GM21367 (cell line): ENCODE measurements around the gene FCMR.

Experiments
- ATAC-seq: cut with Tn5 transposase; IDR thresholded peaks from one replicate; pipeline ENCODE4 v1.9.1; 2021; ENCODE audit not compliant: unreplicated experiment

FCMR gene

GRCh38 chr1:206921772-206922265, at the start of gene FCMR:
FCMR (minus strand) TSS chr1:206921941; CDS start chr1:206921854, 87 bp downstream.
- no peak for ATAC-seq

GRCh38 chr1:206971029-206971655, 49.4 kb upstream of the FCMR start:
- peak; percentile 51 for ATAC-seq

GRCh38 chr1:206970446-206970845, 48.7 kb upstream of the FCMR start, which contains the start of gene FCAMR:
FCAMR (minus strand) TSS chr1:206970460; CDS start chr1:206970125, 335 bp downstream.
- no peak for ATAC-seq

GRCh38 chr1:206969090-206969489, 47.3 kb upstream of the FCMR start:
- no peak for ATAC-seq

- ATAC-seq = peak; percentile 40
Measured at GRCh38 chr1:206967096-206967849, 45.5 kb upstream of the FCMR start.

GRCh38 chr1:206965781-206966180, 44.0 kb upstream of the FCMR start:
- ATAC-seq = no peak

GRCh38 chr1:206963740-206964139, 42.0 kb upstream of the FCMR start:
- ATAC-seq = no peak

GRCh38 chr1:206963119-206963712, 41.5 kb upstream of the FCMR start:
- no peak for ATAC-seq

- ATAC-seq = no peak
Measured at GRCh38 chr1:206962272-206962671, 40.5 kb upstream of the FCMR start.

GRCh38 chr1:206961668-206962067, 39.9 kb upstream of the FCMR start:
- no peak for ATAC-seq

- no peak for ATAC-seq
Measured at GRCh38 chr1:206960676-206961386, 39.1 kb upstream of the FCMR start.

GRCh38 chr1:206958144-206958543, 36.4 kb upstream of the FCMR start:
- no peak for ATAC-seq

- ATAC-seq = no peak
Measured at GRCh38 chr1:206957639-206958038, 35.9 kb upstream of the FCMR start.

- ATAC-seq = no peak
Measured at GRCh38 chr1:206955476-206956451, 34.0 kb upstream of the FCMR start.

- ATAC-seq = no peak
Measured at GRCh38 chr1:206954459-206955342, 33.0 kb upstream of the FCMR start.

- ATAC-seq = no peak
Measured at GRCh38 chr1:206953626-206954025, 31.9 kb upstream of the FCMR start.

- no peak for ATAC-seq
Measured at GRCh38 chr1:206953126-206953525, 31.4 kb upstream of the FCMR start.

- ATAC-seq = no peak
Measured at GRCh38 chr1:206952171-206952570, 30.4 kb upstream of the FCMR start.
